ENCODE data around the gene ZBTB47.

DNA sequence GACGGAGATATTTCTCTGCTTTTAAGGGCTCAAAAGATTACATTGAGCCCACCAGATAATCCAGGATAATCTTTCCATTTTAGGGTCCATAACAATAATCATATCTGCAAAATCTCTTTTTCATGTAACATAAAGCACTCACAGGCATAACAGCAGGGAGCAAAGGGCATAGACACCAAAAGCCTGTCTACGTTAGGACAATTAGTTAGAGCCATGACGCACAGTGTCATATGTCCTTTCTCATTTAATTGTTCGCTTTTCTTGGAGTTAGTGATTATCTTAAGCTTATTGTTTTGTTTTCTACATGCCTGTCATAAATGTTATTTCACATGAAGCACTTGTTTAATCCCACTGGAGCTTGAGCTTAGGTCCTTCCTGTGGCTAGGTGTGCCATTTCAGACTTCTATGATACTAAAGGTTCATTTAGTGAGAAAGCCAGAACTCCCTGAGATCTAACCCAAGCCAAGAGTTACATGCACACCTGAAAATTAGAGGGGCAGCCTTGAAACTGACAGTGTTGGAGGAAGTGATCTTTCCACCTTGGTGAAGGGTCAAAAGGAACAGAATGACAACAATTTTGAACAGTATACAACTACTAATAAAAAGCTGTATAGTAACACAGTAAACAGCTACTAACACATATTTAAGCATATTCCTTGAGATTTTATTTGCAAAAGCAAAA, 60.8 kb downstream of the ZBTB47 start:
- TF ChIP-seq, protein P1, sequence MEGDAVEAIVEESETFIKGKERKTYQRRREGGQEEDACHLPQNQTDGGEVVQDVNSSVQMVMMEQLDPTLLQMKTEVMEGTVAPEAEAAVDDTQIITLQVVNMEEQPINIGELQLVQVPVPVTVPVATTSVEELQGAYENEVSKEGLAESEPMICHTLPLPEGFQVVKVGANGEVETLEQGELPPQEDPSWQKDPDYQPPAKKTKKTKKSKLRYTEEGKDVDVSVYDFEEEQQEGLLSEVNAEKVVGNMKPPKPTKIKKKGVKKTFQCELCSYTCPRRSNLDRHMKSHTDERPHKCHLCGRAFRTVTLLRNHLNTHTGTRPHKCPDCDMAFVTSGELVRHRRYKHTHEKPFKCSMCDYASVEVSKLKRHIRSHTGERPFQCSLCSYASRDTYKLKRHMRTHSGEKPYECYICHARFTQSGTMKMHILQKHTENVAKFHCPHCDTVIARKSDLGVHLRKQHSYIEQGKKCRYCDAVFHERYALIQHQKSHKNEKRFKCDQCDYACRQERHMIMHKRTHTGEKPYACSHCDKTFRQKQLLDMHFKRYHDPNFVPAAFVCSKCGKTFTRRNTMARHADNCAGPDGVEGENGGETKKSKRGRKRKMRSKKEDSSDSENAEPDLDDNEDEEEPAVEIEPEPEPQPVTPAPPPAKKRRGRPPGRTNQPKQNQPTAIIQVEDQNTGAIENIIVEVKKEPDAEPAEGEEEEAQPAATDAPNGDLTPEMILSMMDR (IDR thresholded peaks at IDR 0.05; ENCODE audit: poor library complexity, severe bottlenecking) = no peak
- TF ChIP-seq, protein P2, sequence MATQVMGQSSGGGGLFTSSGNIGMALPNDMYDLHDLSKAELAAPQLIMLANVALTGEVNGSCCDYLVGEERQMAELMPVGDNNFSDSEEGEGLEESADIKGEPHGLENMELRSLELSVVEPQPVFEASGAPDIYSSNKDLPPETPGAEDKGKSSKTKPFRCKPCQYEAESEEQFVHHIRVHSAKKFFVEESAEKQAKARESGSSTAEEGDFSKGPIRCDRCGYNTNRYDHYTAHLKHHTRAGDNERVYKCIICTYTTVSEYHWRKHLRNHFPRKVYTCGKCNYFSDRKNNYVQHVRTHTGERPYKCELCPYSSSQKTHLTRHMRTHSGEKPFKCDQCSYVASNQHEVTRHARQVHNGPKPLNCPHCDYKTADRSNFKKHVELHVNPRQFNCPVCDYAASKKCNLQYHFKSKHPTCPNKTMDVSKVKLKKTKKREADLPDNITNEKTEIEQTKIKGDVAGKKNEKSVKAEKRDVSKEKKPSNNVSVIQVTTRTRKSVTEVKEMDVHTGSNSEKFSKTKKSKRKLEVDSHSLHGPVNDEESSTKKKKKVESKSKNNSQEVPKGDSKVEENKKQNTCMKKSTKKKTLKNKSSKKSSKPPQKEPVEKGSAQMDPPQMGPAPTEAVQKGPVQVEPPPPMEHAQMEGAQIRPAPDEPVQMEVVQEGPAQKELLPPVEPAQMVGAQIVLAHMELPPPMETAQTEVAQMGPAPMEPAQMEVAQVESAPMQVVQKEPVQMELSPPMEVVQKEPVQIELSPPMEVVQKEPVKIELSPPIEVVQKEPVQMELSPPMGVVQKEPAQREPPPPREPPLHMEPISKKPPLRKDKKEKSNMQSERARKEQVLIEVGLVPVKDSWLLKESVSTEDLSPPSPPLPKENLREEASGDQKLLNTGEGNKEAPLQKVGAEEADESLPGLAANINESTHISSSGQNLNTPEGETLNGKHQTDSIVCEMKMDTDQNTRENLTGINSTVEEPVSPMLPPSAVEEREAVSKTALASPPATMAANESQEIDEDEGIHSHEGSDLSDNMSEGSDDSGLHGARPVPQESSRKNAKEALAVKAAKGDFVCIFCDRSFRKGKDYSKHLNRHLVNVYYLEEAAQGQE (IDR thresholded peaks at IDR 0.05; ENCODE audit: borderline replicate concordance) = no peak
- no peak for TF ChIP-seq EP300 (conservative IDR thresholded peaks at IDR 0.05; ENCODE audit: poor library complexity, severe bottlenecking)
